ENCODE data around the gene PLCZ1.

The PLCZ1 gene

DNA sequence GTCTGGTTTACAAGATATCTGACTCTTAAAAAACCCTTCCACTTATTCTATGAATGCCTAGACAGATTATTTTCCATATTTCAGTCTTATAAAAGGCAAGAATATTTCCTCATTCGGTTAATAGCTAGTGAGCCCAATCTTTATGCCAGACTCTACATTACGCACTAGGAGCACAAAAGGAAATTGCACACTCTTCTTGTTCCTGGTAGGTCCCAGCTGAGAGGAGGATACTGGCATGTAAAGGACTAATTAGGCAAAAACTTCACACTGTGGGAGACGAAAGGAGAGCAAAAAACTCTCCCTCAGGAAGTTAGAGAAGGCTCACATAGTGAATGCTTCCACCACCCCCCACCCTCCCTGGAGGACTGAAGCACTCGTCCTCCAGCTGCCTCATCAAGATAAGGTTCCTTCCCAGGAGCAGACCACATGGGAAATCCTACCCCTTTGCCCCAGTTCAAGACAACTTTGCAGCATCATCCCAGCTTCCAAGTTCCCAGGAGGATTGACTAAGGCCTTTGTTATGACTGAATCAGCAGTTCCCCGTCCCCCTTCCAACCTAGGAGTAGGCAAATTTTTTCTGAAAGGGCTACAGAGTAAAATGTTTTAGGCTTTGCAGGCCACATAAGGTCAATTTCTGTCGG lies 14.6 kb upstream of the PLCZ1 start:
- H3K79me1 ChIP-seq (ENCODE audit: low read depth, low read length), result no peaks in the 10 kb centered on the region
- no CpG with 5 or more reads among the region's 6 CpGs for WGBS, 2 donors (ENCODE audit: extremely low coverage in 2 of 2, insufficient read length in 2 of 2, insufficient replicate concordance in 1 of 2)

GRCh38 chr12:18751866-18752265 lies 14.1 kb upstream of the PLCZ1 start:
- peaks cover 18 to 27% of the 10 kb centered on the region in 2 donors for H3K4me1 ChIP-seq (ENCODE audit: control insufficient read depth in 2 of 2, insufficient read depth in 1 of 2, low read depth in 1 of 2, low read length in 2 of 2)
- DNase-seq (ENCODE audit: low spot score), result peak; percentile 5
- H2BK5ac ChIP-seq (ENCODE audit: low read length), result no peak overlapping the region
- no peak overlapping the region for H4K8ac ChIP-seq (ENCODE audit: low read depth, low read length)
- H3K9me3 ChIP-seq (replicated peaks in 1 of 2; ENCODE audit: control insufficient read depth in 2 of 2, insufficient read depth in 1 of 2, low read depth in 1 of 2, low read length in 2 of 2), result no peaks in the 10 kb centered on the region
- H3K4ac ChIP-seq (ENCODE audit: low read length), result no peak overlapping the region
- no peaks in the 10 kb centered on the region for H3K27me3 ChIP-seq (ENCODE audit: control insufficient read depth in 3 of 3, insufficient read depth in 3 of 3, low read depth in 1 of 3, low read length in 3 of 3)
- H3K4me3 ChIP-seq (ENCODE audit: low read length in 2 of 2), result no peak overlapping the region
- WGBS, 2 donors (ENCODE audit: extremely low coverage in 2 of 2, insufficient read length in 2 of 2, insufficient replicate concordance in 1 of 2), result no CpG with 5 or more reads among the region's 2 CpGs
- H3K23ac ChIP-seq (ENCODE audit: low read depth, low read length, poor library complexity), result no peak overlapping the region
- H3K36me3 ChIP-seq (replicated peaks in 1 of 2; ENCODE audit: control insufficient read depth in 2 of 2, insufficient read depth in 2 of 2, low read length in 2 of 2), result no peaks in the 10 kb centered on the region
- H2AFZ ChIP-seq (ENCODE audit: low read length), result no peak overlapping the region
- H3K4me2 ChIP-seq (ENCODE audit: insufficient read depth, low read length, poor library complexity, severe bottlenecking), result no peak overlapping the region
- H3K18ac ChIP-seq (ENCODE audit: low read length), result no peak overlapping the region
- no peak overlapping the region for H4K91ac ChIP-seq (ENCODE audit: low read depth, low read length, poor library complexity)
- peak overlapping the region; percentile 75 for H3K27ac ChIP-seq (replicated peaks; ENCODE audit: low read length)
- H2BK12ac ChIP-seq (ENCODE audit: low read length), result no peak overlapping the region
- H2BK120ac ChIP-seq (ENCODE audit: low read depth, low read length), result no peak overlapping the region
- H3K79me1 ChIP-seq (ENCODE audit: low read depth, low read length), result no peaks in the 10 kb centered on the region
- no peak overlapping the region for H2BK15ac ChIP-seq (ENCODE audit: low read length)
- H3K9ac ChIP-seq (ENCODE audit: low read depth, low read length, poor library complexity), result no peak overlapping the region
- no peak overlapping the region for H3K14ac ChIP-seq (ENCODE audit: low read length)
- H2AK5ac ChIP-seq (ENCODE audit: low read depth, low read length), result no peak overlapping the region

More for the DNA sequence above, 14.6 kb upstream of the PLCZ1 start:
- H3K36me3 ChIP-seq (replicated peaks in 1 of 2; ENCODE audit: control insufficient read depth in 2 of 2, insufficient read depth in 2 of 2, low read length in 2 of 2), result no peaks in the 10 kb centered on the region
- peak overlapping the region; percentile 89 for H2AFZ ChIP-seq (ENCODE audit: low read length)
- no peak overlapping the region for H4K91ac ChIP-seq (ENCODE audit: low read depth, low read length, poor library complexity)
- peak overlapping the region; percentile 90 for H3K27ac ChIP-seq (replicated peaks; ENCODE audit: low read length)
- no peak overlapping the region for H3K4me2 ChIP-seq (ENCODE audit: insufficient read depth, low read length, poor library complexity, severe bottlenecking)
- no peaks in the 10 kb centered on the region for H3K9me3 ChIP-seq (replicated peaks in 1 of 2; ENCODE audit: control insufficient read depth in 2 of 2, insufficient read depth in 1 of 2, low read depth in 1 of 2, low read length in 2 of 2)
- no peak for DNase-seq (ENCODE audit: low spot score)
- H3K23ac ChIP-seq (ENCODE audit: low read depth, low read length, poor library complexity), result no peak overlapping the region
- no peak overlapping the region for H4K8ac ChIP-seq (ENCODE audit: low read depth, low read length)
- no peak overlapping the region for H2BK15ac ChIP-seq (ENCODE audit: low read length)
- no peak overlapping the region for H3K18ac ChIP-seq (ENCODE audit: low read length)
- no peak overlapping the region for H3K9ac ChIP-seq (ENCODE audit: low read depth, low read length, poor library complexity)
- no peak overlapping the region for H2BK5ac ChIP-seq (ENCODE audit: low read length)
- no peak overlapping the region for H3K4me3 ChIP-seq (ENCODE audit: low read length in 2 of 2)
- no peak overlapping the region for H2AK5ac ChIP-seq (ENCODE audit: low read depth, low read length)
- no peak overlapping the region for H3K14ac ChIP-seq (ENCODE audit: low read length)
- H3K4me1 ChIP-seq (ENCODE audit: control insufficient read depth in 2 of 2, insufficient read depth in 1 of 2, low read depth in 1 of 2, low read length in 2 of 2), result peaks cover 18 to 24% of the 10 kb centered on the region in 2 donors
- no peaks in the 10 kb centered on the region for H3K27me3 ChIP-seq (ENCODE audit: control insufficient read depth in 3 of 3, insufficient read depth in 3 of 3, low read depth in 1 of 3, low read length in 3 of 3)
- H2BK12ac ChIP-seq (ENCODE audit: low read length), result no peak overlapping the region
- H3K4ac ChIP-seq (ENCODE audit: low read length), result no peak overlapping the region
- H2BK120ac ChIP-seq (ENCODE audit: low read depth, low read length), result no peak overlapping the region

DNA sequence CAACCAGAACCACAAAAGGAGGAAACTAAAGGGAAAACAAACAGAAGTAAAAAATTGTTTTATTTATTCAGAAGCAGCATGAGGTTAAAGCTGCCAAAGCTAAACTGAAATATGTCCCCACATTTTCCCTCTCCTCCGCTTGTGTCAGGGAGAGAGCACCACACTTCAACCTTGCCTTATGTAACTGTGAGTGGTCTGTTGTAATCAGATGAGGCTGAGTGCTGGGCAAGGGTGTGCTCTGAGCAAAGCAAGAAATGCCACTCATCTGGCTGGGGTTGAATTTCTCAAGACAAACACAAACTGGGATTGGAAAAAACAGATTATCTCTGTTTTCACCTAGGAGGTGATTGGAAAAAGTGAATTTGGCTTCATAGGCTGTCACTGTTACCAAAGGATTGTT lies 12.3 kb upstream of the PLCZ1 start:
- Histone ChIP-seq H3K4ac (ENCODE audit: low read length) (no peak overlapping the region), H2BK15ac (ENCODE audit: low read length) (no peak overlapping the region), H3K27ac (replicated peaks; ENCODE audit: low read length) (no peak overlapping the region), H2AK5ac (ENCODE audit: low read depth, low read length) (no peak overlapping the region), H3K4me1 (ENCODE audit: control insufficient read depth in 2 of 2, insufficient read depth in 1 of 2, low read depth in 1 of 2, low read length in 2 of 2) (peaks cover 18 to 27% of the 10 kb centered on the region in 2 donors), H3K36me3 (replicated peaks in 1 of 2; ENCODE audit: control insufficient read depth in 2 of 2, insufficient read depth in 2 of 2, low read length in 2 of 2) (no peaks in the 10 kb centered on the region), H2BK12ac (ENCODE audit: low read length) (no peak overlapping the region), H4K91ac (ENCODE audit: low read depth, low read length, poor library complexity) (no peak overlapping the region), H2AFZ (ENCODE audit: low read length) (no peak overlapping the region), H3K4me3 (ENCODE audit: low read length in 2 of 2) (no peak overlapping the region), H3K18ac (ENCODE audit: low read length) (no peak overlapping the region), H3K9me3 (replicated peaks in 1 of 2; ENCODE audit: control insufficient read depth in 2 of 2, insufficient read depth in 1 of 2, low read depth in 1 of 2, low read length in 2 of 2) (no peaks in the 10 kb centered on the region), H3K4me2 (ENCODE audit: insufficient read depth, low read length, poor library complexity, severe bottlenecking) (no peak overlapping the region), H3K9ac (ENCODE audit: low read depth, low read length, poor library complexity) (no peak overlapping the region), H3K79me1 (ENCODE audit: low read depth, low read length) (no peaks in the 10 kb centered on the region), H3K27me3 (ENCODE audit: control insufficient read depth in 3 of 3, insufficient read depth in 3 of 3, low read depth in 1 of 3, low read length in 3 of 3) (no peaks in the 10 kb centered on the region), H3K23ac (ENCODE audit: low read depth, low read length, poor library complexity) (no peak overlapping the region), H2BK120ac (ENCODE audit: low read depth, low read length) (no peak overlapping the region), H2BK5ac (ENCODE audit: low read length) (no peak overlapping the region), H3K14ac (ENCODE audit: low read length) (no peak overlapping the region), H4K8ac (ENCODE audit: low read depth, low read length) (no peak overlapping the region)
- no CpG with 5 or more reads among the region's 1 CpG for WGBS, 2 donors (ENCODE audit: extremely low coverage in 2 of 2, insufficient read length in 2 of 2, insufficient replicate concordance in 1 of 2)
- no peak for DNase-seq (ENCODE audit: low spot score)

DNA sequence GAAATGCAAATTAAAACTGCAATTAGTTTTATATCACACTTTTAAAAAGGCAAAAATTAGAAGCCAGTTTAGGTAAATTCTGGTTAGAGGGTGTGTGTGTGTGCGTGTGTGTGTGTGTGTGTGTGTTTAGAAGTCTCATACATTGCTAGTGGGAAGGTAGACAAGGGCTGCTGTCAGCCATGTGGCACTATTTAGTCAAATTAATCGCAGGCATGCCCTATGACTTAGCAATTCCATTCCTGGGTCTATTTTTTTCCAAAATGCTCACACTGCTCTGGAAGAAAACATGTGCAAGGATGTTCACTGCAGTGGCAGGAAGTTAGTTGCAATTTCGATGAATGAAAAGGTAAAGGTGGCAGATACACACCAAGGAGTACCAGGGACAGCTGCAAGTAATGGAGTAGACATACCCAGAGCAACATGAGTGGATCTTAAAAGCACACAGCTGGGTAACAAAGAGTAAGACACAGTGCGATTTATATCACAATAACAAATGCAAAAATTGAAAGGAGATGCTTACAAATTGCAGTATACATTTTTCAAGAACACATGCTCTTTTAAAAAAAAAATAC lies 11.7 kb upstream of the PLCZ1 start:
- DNase-seq (ENCODE audit: low spot score), result no peak
- no peak overlapping the region for H4K8ac ChIP-seq (ENCODE audit: low read depth, low read length)
- H2BK15ac ChIP-seq (ENCODE audit: low read length), result no peak overlapping the region
- H3K4ac ChIP-seq (ENCODE audit: low read length), result no peak overlapping the region
- H3K9me3 ChIP-seq (replicated peaks in 1 of 2; ENCODE audit: control insufficient read depth in 2 of 2, insufficient read depth in 1 of 2, low read depth in 1 of 2, low read length in 2 of 2), result no peaks in the 10 kb centered on the region
- no peak overlapping the region for H3K27ac ChIP-seq (replicated peaks; ENCODE audit: low read length)
- H3K27me3 ChIP-seq (ENCODE audit: control insufficient read depth in 3 of 3, insufficient read depth in 3 of 3, low read depth in 1 of 3, low read length in 3 of 3), result no peaks in the 10 kb centered on the region
- H2AK5ac ChIP-seq (ENCODE audit: low read depth, low read length), result no peak overlapping the region
- no CpG with 5 or more reads among the region's 4 CpGs for WGBS, 2 donors (ENCODE audit: extremely low coverage in 2 of 2, insufficient read length in 2 of 2, insufficient replicate concordance in 1 of 2)
- H3K4me2 ChIP-seq (ENCODE audit: insufficient read depth, low read length, poor library complexity, severe bottlenecking), result no peak overlapping the region
- no peak overlapping the region for H3K9ac ChIP-seq (ENCODE audit: low read depth, low read length, poor library complexity)
- H3K14ac ChIP-seq (ENCODE audit: low read length), result no peak overlapping the region
- H2BK120ac ChIP-seq (ENCODE audit: low read depth, low read length), result no peak overlapping the region
- H3K36me3 ChIP-seq (replicated peaks in 1 of 2; ENCODE audit: control insufficient read depth in 2 of 2, insufficient read depth in 2 of 2, low read length in 2 of 2), result no peaks in the 10 kb centered on the region
- no peaks in the 10 kb centered on the region for H3K79me1 ChIP-seq (ENCODE audit: low read depth, low read length)
- H3K23ac ChIP-seq (ENCODE audit: low read depth, low read length, poor library complexity), result no peak overlapping the region
- H2BK12ac ChIP-seq (ENCODE audit: low read length), result no peak overlapping the region
- H3K4me3 ChIP-seq (ENCODE audit: low read length in 2 of 2), result no peak overlapping the region
- no peak overlapping the region for H3K18ac ChIP-seq (ENCODE audit: low read length)
- no peak overlapping the region for H4K91ac ChIP-seq (ENCODE audit: low read depth, low read length, poor library complexity)
- H2AFZ ChIP-seq (ENCODE audit: low read length), result no peak overlapping the region
- peaks cover 18 to 26% of the 10 kb centered on the region in 2 donors for H3K4me1 ChIP-seq (ENCODE audit: control insufficient read depth in 2 of 2, insufficient read depth in 1 of 2, low read depth in 1 of 2, low read length in 2 of 2)
- H2BK5ac ChIP-seq (ENCODE audit: low read length), result no peak overlapping the region

Measured in neuronal stem cell (in vitro differentiated cells).